Tibial nerve (tissue), 4 donors: ENCODE data around the gene MTCL1. TPM values are rescaled to one million over a fixed set of nuclear protein-coding genes. Genes with fewer than 3 reads are reported as not detected.

Source experiments
- DNase-seq, 2 donors: peaks; one replicate each; pipeline ENCODE4 v3.0.0-alpha.2; 2019; ENCODE audit warnings: low spot score in 2 of 2
- H3K27ac ChIP-seq, 4 donors: fragments of 200-600 bp; sonication (generic) in 3 of 4; one replicate each; pipeline ENCODE4 v1.5.1; 2017 to 2019; ENCODE audit warnings: mild to moderate bottlenecking in 1 of 4
- H3K27me3 ChIP-seq, 2 donors: fragments of 200-600 bp; sonication (generic) in 1 of 2; one replicate each; pipeline versions ENCODE4 v1.5.1 to v1.6.0; 2017 to 2019
- H3K36me3 ChIP-seq, 3 donors: fragments of 200-600 bp; sonication (generic); one replicate each; pipeline ENCODE4 v1.5.1; 2018 to 2019
- H3K4me1 ChIP-seq, 4 donors: fragments of 200-600 bp; sonication (generic) in 3 of 4; one replicate each; pipeline ENCODE4 v1.5.1; 2017 to 2019
- H3K4me3 ChIP-seq, 4 donors: fragments of 200-600 bp; sonication (generic) in 3 of 4; one replicate each; pipeline ENCODE4 v1.5.1; 2017 to 2019; ENCODE audit warnings: mild to moderate bottlenecking in 1 of 4, moderate library complexity in 1 of 4
- H3K9me3 ChIP-seq, 4 donors: fragments of 200-600 bp; sonication (generic) in 3 of 4; one replicate each; pipeline ENCODE4 v1.5.1; 2017 to 2019
- CTCF ChIP-seq, 5 experiments: fragments of 200-600 bp in 3 of 5; fragments of 450-650 bp in 2 of 5; sonication (generic) in 3 of 5; IDR thresholded peaks; one replicate each; pipeline ENCODE4 v1.5.1; 2016 to 2019; ENCODE audit warnings: antibody characterized with exemption in 5 of 5, mild to moderate bottlenecking in 3 of 5, moderate library complexity in 2 of 5
- EP300 ChIP-seq, 2 donors: sonication (generic); formaldehyde crosslinking; IDR thresholded peaks; one replicate each; pipeline ENCODE4 v1.6.1; 2017; ENCODE audit warnings: antibody characterized with exemption in 2 of 2, mild to moderate bottlenecking in 1 of 2
- POLR2A ChIP-seq, 2 donors: fragments of 450-650 bp; IDR thresholded peaks; one replicate each; pipeline ENCODE4 v1.6.1; 2017; ENCODE audit warnings: antibody characterized with exemption in 2 of 2, mild to moderate bottlenecking in 2 of 2, moderate library complexity in 2 of 2
- whole genome bisulfite sequencing, 2 donors: methylation state at CpG; one replicate each; pipeline ENCODE4 v1.1.5; 2018; 5-methylcytosine and 5-hydroxymethylcytosine counted together
- total RNA-seq, 4 donors: library from RNA; depleted of rRNA; stranded (reverse); fragments of >200 nt; gene quantifications; one replicate each; pipeline ENCODE4 v1.1.0, GENCODE V29; 2016

The MTCL1 gene
- total RNA-seq, 4 donors from 2014 or later: 4.6 to 18.3 (median 5.3) TPM

GRCh38 chr18:8711736-8712135 is 6.4 kb downstream of the MTCL1 start:
- no peak overlapping the region for H3K4me3 ChIP-seq
- H3K27ac ChIP-seq: no peak overlapping the region

DNA sequence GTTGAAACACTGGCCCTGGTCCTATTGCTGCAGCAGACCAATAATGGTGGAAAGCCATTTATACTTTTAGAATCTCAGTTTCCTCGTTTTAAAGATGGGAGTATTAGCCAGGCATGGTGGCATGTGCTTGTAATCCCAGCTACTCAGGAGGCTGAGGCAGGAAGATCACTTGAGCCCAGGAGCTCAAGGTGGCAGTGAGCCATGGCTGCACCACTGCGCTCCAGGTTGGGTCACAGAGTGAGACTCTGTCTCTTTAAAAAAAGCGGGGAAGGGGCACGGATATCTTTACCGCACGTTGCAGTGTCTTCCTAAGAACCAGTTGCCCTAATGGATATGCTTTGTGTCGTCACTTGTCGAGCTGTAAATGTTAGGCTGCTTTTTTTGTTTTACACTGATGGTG is 8.3 kb downstream of the MTCL1 start:
- DNase-seq: no peak
- Histone ChIP-seq H3K4me3 (no peak overlapping the region), H3K27me3 (no peaks in the 10 kb centered on the region), H3K9me3 (no peaks in the 10 kb centered on the region), H3K27ac (no peak overlapping the region), H3K36me3 (no peaks in the 10 kb centered on the region), H3K4me1 (no peaks in the 10 kb centered on the region)
- WGBS, 2 donors: 50 to 53% methylated on average over 8 of the region's 8 CpGs
- TF ChIP-seq POLR2A (IDR thresholded peaks at IDR 0.05): no peak
- TF ChIP-seq CTCF (IDR thresholded peaks at IDR 0.05): no peak
- no peak for TF ChIP-seq EP300 (IDR thresholded peaks at IDR 0.05)

More at GRCh38 chr18:8711736-8712135, 6.4 kb downstream of the MTCL1 start:
- no peaks in the 10 kb centered on the region for H3K9me3 ChIP-seq
- no peaks in the 10 kb centered on the region for H3K27me3 ChIP-seq
- peaks cover 0 to 7% (median 3%) of the 10 kb centered on the region in 4 donors for H3K4me1 ChIP-seq
- H3K36me3 ChIP-seq: no peaks in the 10 kb centered on the region
- 90 to 99% methylated on average over 5 of the region's 5 CpGs for WGBS, 2 donors
- TF ChIP-seq CTCF (IDR thresholded peaks at IDR 0.05) (no peak), EP300 (IDR thresholded peaks at IDR 0.05) (no peak), POLR2A (IDR thresholded peaks at IDR 0.05) (no peak)
- no peak for DNase-seq

DNA sequence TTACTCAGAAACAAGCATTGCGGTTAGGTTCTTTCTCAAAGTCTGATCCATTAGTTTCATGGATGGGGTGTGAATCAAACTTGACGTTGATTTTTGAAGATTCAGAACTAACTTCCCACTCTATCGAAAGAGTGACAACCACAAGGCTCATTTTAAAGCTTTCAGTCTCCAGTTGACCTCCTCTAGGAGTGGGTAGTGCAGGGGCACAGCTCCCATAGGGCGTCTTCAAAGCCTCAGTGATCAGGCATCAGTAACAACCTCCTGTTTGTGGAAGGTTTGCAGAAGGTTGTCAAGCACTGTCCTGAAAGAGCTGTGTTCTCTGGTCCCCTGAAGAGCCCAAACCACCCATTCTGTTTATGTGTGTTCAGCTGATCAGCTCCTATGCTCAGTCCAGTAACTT is 10.2 kb downstream of the MTCL1 start:
- Histone ChIP-seq H3K4me3 (no peak overlapping the region), H3K4me1 (no peaks in the 10 kb centered on the region), H3K27ac (no peak overlapping the region), H3K36me3 (no peaks in the 10 kb centered on the region), H3K9me3 (no peaks in the 10 kb centered on the region), H3K27me3 (no peaks in the 10 kb centered on the region)
- no peak for TF ChIP-seq EP300 (IDR thresholded peaks at IDR 0.05)
- TF ChIP-seq POLR2A (IDR thresholded peaks at IDR 0.05): no peak
- no peak for TF ChIP-seq CTCF (IDR thresholded peaks at IDR 0.05)
- no peak for DNase-seq
- 92 to 93% methylated on average over 4 of the region's 4 CpGs for whole genome bisulfite sequencing, 2 donors

GRCh38 chr18:8717011-8717770 is 11.8 kb downstream of the MTCL1 start:
- H3K9me3 ChIP-seq: no peaks in the 10 kb centered on the region
- no peaks in the 10 kb centered on the region for H3K27me3 ChIP-seq
- TF ChIP-seq POLR2A (IDR thresholded peaks at IDR 0.05): no peak
- TF ChIP-seq EP300 (IDR thresholded peaks at IDR 0.05): no peak
- TF ChIP-seq CTCF (IDR thresholded peaks at IDR 0.05): no peak
- WGBS, 2 donors: 80 to 87% methylated on average over 13 of the region's 13 CpGs
- H3K27ac ChIP-seq: no peak overlapping the region
- H3K4me1 ChIP-seq: no peaks in the 10 kb centered on the region
- peaks cover 0 to 7% (median 0%) of the 10 kb centered on the region in 3 donors for H3K36me3 ChIP-seq
- no peak for DNase-seq
- H3K4me3 ChIP-seq: no peak overlapping the region

GRCh38 chr18:8718401-8718913 is 13.1 kb downstream of the MTCL1 start:
- TF ChIP-seq EP300 (IDR thresholded peaks at IDR 0.05) (no peak), CTCF (IDR thresholded peaks at IDR 0.05) (no peak), POLR2A (IDR thresholded peaks at IDR 0.05) (no peak)
- H3K36me3 ChIP-seq: peaks cover 0 to 7% (median 0%) of the 10 kb centered on the region in 3 donors
- 87 to 89% methylated on average over 16 of the region's 16 CpGs for WGBS, 2 donors
- no peak for DNase-seq
- no peaks in the 10 kb centered on the region for H3K27me3 ChIP-seq
- H3K27ac ChIP-seq: no peak overlapping the region
- no peaks in the 10 kb centered on the region for H3K9me3 ChIP-seq
- H3K4me1 ChIP-seq: no peaks in the 10 kb centered on the region
- no peak overlapping the region for H3K4me3 ChIP-seq
